Inflammatory macrophage treated with lipopolysaccharide for 1 hour (primary cell): ENCODE data around the gene ACP1.

Experiments
- DNase-seq, 2 donors: peaks; one replicate each; pipeline ENCODE4 v3.0.0-alpha.2; 2020 to 2022

Gene ACP1

DNA sequence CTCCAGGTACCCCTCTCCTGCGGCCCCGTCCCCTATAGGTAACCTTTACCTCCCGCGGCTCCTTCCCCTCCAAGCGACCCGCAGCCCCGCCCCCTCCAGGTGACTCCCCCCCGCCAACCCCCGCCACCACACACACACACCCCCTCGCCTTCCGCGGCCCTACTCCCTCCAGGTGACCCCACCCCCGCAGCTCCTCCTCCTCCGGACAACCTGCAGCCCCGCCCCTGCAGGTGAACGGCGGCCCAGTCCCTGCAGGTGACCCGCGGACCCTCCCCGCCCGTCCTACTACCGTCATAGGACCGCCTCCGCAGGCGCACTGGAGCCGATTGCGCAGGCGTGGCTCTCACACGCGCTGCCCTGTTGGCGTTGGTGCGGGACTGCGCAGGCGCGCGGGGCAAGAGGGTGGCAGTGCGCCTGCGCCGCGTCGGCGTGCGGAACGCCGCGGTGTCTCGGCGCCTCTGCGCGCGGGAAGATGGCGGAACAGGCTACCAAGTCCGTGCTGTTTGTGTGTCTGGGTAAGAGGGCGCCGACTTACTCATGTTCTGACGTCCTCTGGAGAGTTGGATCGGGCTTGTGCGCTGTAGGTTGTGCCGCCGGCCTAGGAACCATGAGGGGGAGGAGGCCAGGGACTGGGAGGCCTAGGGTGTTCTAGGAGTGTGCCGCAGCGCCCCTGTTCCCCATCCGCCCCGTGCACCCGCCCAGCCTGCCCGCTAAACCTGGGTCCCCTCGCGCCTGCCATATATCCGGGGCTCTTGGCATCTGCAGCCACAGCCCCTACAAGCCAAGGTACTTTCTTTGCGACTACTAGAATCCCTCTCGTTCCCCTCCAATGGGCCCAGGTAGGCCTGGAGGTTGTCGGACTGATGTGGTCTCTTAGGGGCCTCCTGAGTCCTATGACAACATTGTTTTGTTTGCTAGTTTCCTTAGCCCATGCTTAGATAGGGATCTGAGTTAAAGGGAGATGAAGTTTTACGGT is at the start of gene ACP1:
ACP1 (plus strand) TSS at position 455 of the 976 bp plus-strand sequence; CDS start at position 473, 18 bp downstream.
- DNase-seq, result peak; percentile 92 to 94

- DNase-seq, result no peak
Measured at GRCh38 chr2:216068-216467, 48.7 kb upstream of the ACP1 start.

DNA sequence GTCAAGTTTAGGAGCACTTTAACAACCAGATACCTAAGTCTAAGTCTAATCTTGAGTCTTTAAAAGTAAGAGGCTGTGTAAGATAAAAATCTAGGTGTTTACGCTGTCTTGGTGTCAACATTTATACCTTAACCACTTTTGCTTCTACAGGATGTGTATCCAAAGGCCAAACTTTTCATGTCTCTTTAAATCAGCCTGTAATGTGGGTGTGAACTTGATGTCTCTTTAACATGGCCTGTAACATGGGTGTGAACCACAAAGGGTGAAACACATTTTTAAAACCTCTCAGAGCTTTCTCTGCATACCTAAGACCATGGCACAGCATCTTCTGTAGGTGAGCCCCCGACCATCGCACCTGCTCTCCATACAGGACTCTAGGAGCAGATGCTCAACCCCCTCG is 41.3 kb upstream of the ACP1 start:
- no peak for DNase-seq

DNA sequence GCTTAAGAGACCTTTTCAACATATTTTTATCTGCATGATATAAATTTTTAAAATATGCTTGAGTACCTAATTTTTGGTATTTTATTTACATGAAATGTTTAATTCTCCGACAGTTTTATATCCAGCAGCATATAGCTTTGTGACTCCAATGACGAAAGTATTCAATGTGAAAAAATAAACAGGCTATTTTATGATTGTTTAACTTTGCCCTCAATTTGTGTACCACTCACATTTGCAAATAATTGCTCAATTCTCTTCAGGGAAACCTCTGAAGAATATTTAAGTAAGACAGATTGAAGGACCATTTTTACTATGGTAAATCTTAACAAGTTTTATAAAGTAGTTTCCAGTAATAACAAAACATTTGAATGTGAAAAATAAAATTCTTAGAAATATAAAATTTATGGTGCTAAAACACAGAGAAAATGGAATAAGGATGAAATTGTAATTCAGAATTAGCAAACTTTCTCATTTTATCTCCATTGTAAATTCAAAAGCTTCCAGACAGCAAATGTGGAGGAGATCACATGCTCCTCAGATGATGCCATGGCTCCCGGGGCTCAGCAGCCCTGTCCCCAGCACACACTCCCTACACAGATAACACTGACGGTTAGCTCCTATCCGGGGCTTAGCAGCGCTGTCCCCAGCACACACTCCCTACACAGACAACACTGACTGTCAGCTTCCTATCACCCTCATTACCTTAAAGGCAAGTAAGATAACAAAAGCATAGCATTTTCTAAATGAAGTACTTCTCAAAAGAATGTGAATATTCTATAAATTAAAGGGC is 40.6 kb upstream of the ACP1 start:
- DNase-seq, result no peak

DNA sequence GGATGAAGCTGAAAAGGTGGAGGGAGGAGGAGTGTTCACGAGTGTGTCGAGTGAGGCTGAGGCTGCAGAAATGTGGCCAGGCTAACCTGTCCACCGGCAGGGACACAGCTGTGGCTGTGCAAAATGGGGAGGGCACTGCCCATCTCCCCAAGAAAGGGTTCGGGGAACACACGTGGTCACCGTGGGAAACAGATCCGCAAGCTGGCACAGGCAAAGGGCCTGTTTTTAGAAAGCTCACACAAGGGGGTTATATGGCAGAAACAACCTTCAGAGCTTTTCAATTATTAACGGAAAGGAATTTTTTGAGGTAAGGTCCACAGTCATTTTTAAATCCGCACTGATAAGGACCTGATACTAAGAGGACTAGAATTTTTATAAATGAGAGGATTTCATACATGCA is 36.6 kb upstream of the ACP1 start:
- DNase-seq, result no peak

DNA sequence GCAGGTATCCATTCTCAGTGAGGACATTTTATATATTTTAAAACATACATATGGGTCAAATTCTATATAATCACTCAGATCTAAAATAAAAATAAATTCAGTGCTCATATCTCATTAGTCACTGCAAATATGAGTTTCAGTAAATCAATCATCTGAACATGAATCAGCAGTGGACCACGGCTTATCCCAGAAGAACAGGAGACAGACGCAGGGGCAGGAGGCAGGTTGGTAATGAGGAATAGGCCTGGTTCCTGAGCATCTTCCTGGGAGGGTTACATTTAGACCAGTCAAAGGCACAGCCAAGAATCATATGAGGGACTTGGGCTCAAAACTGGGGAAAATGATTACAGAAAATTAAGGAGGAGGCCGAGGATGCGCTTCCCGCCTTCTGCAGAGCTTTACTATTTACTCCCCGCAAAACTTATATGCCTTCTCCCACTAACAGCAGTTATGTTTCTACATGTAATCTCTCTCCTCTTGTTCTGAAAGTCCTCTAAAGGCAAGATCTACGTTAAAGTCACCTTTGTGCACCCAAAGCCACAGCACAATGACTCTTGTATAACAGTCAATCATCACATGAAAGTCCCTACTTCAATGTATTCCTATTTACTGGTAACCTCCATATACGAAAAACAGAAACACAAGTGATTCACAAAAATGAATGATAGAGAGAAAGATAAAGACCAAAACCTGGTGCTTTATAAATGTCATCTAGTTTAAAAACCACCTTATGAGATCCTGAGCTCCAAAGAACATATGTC is 36.0 kb upstream of the ACP1 start:
- DNase-seq, result no peak

GRCh38 chr2:231521-232185 is 33.1 kb upstream of the ACP1 start:
- DNase-seq, result no peak

GRCh38 chr2:233030-233429 is 31.7 kb upstream of the ACP1 start:
- no peak for DNase-seq

DNA sequence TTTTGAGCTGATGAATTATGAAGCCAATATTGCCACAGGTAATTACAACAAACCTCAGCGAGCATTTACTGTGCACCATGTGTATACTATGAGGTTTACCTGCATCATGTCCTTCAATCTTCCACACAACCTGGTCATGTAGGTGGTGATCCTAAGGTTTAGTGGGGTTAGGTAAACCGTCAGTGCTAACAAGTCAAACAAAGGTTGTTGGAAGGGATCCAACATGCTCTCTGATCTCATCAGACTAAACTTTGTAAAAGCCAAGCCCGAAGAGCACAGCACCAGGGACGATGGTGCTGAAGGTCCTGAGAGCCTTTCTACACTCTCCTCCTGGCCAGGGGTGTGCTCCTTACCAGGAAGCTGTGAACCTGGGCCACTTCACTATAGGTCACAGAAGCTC is 30.3 kb upstream of the ACP1 start:
- no peak for DNase-seq

DNA sequence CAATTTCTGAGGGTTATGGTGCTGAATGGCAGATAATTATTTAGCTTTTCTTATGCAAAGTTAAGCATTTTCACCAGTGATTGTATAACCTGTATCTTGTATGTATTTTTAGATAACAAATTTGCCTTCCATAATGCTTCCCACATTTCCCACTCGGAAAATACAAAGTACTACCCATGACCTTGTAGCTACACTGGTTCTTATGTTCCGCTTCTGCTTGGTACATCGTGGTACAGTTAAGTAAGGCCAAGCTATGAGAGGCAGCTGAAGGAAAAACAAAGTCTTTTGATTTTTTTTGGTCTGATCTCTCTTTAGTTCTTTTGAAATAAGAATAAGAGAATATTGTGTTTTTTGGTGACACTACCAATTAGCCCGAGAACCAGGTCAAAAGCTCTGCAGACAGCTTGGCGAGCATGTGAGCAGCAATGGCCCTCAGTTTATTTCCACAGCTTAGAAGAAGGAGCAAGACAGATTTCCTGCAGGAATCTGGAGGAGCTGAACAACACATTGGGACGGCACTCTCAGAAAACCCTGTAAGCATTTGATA is 27.7 kb upstream of the ACP1 start:
- DNase-seq, result no peak

DNA sequence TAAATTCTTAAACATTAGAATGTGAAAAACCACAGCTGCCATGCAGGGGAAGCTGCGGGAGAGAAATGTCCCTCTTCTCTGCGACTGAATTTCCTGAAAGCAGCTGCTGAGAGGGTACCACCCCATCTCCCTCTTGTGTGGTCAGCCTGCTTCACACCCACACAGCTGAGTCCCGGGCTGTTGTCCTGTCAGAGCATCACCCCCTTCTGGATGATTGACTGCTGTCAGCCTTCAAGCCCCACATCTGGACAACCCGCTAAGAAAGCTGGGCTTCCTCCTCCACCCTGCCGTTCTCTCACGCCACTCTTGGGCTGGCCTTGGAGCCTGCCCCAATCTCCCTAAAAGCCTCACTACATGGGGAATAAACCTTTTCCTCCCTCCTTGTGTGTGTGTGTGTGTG is 26.9 kb upstream of the ACP1 start:
- no peak for DNase-seq

GRCh38 chr2:238431-238830 is 26.3 kb upstream of the ACP1 start:
- DNase-seq, result no peak

GRCh38 chr2:238869-239268 is 25.9 kb upstream of the ACP1 start:
- DNase-seq, result no peak

- DNase-seq, result no peak
Measured at GRCh38 chr2:244547-244946, 20.2 kb upstream of the ACP1 start.

- peak; percentile 30 to 66 for DNase-seq
Measured at GRCh38 chr2:246489-247144, 18.1 kb upstream of the ACP1 start.

DNA sequence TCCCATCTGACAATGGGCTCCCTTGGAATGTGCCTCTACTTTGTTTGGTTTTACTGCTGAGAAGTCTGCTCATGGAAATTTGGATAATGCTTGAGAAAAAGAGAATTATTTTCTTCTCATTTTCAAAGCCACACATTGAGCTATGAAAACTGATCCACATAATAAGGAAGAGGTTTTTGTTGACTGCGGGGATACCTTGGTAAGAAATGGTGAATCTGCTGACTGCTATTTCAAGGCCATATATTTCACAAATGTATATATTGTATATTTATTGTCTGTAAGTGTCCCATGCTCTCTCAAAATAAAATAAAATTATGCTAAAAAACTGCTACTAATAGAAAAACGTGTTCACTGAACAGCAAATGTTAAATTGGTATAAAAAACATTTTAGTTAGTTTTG is 16.0 kb upstream of the ACP1 start:
- DNase-seq, result no peak

- DNase-seq, result no peak
Measured at GRCh38 chr2:249538-250042, 15.2 kb upstream of the ACP1 start.

DNA sequence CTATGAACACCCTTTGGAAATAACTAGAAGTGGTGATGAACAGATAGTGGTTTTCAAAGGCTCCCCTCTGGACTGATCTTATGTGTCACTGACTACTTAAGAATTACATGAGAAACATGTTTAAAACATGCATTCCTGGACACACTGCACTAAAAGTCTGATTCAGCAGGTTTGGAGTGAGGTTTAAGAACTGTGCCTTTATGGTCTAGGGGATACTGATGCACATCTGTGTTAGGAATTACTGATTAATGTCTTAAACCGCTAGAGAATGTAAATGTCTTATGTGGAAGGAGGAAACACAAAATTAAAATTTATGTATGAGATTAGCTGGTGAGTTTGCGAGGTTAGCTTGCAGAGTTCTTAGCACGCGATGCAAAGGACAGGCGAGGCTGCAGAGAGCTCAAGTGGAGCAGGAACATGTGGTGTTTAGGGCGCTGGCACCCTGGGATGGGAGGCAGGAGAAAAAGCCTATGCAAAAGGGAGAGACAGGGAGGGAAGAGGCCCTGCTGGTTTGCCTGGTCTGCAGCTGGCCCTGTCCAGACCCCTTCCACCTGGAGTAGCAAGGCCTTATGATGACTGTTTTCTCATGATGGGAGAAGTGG is 12.6 kb upstream of the ACP1 start:
- no peak for DNase-seq

GRCh38 chr2:253202-253638 is 11.5 kb upstream of the ACP1 start:
- DNase-seq, result no peak

DNA sequence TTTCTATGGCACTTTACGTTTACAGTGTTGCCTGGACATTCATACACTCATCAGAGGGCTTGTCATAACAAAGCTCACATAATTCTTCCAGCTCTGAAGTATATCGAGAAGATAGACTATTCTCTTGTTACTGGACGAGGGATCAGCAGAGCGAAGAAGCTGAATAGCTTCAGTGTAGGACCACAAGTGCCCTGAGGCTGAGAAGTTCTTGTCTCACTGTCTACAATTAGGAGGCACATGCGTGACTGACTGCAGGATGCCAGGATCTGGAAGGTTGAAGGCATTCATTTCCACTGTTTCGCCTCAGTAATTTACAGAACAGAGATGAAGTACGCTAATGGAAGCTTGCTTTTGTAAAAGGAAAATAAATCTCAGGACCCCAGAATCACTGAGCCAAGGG is 10.5 kb upstream of the ACP1 start:
- DNase-seq, result no peak

GRCh38 chr2:255195-255594 is 9.6 kb upstream of the ACP1 start:
- no peak for DNase-seq
